ENCODE measurements around the gene SHOC2.

Gene SHOC2

DNA sequence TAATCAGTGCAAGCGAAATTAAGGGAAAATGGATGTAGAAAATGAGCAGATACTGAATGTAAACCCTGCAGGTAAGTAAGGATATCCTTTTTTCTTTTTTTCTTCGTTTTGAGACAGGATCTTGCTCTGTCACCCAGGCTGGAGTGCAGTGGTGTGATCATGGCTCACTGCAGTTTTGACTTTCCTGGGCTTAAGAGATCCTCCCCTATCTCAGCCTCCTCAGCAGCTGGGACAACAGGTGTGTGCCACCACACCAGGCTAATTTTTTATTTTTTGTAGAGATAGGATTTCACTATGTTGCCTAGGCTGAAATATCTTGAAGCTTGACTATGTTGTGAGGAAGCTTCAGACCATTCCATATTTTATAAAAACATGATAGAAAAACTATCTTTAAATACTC, 43.4 kb upstream of the SHOC2 start:
- TF ChIP-seq, protein P1, sequence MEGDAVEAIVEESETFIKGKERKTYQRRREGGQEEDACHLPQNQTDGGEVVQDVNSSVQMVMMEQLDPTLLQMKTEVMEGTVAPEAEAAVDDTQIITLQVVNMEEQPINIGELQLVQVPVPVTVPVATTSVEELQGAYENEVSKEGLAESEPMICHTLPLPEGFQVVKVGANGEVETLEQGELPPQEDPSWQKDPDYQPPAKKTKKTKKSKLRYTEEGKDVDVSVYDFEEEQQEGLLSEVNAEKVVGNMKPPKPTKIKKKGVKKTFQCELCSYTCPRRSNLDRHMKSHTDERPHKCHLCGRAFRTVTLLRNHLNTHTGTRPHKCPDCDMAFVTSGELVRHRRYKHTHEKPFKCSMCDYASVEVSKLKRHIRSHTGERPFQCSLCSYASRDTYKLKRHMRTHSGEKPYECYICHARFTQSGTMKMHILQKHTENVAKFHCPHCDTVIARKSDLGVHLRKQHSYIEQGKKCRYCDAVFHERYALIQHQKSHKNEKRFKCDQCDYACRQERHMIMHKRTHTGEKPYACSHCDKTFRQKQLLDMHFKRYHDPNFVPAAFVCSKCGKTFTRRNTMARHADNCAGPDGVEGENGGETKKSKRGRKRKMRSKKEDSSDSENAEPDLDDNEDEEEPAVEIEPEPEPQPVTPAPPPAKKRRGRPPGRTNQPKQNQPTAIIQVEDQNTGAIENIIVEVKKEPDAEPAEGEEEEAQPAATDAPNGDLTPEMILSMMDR (IDR thresholded peaks at IDR 0.05), result no peak

DNA sequence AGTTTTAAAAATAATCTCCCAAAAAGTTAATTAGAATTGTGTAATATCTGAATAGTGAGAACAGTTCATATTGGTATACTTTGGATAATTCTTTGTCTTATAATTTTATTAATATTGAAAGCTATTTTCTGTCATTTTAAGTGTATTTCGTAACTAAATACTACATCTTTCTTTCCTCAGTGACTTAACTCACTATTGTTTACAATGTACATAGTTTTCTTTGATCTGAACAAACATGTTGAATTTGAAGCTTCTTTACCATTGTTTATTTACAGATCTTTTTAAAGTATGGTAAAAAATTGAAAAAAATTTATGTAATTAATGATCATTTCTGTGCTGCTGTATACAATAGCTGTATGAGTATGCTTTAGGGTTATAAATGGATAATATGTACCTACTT, 42.6 kb upstream of the SHOC2 start:
- TF ChIP-seq, protein P1 (IDR thresholded peaks at IDR 0.05), result no peak

DNA sequence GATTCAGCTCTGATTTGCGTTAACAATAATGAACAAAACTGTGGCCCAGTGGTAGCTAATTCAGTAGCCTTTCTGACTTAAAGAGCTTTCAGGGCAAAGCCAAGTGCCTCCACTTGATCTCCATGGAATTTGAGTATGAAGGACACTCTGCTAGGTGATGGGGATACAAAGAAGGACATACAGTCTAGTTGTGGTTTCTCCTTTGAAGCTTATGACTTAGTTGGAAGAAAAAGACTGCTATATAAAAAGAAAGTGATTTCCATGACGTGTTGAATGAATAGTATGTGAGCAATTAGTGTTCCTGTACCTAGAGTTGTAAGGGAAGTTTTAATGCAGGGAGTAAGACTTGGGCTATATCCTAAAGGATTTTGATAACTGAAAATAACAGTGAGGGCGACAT, 39.4 kb upstream of the SHOC2 start:
- TF ChIP-seq, protein P1 (IDR thresholded peaks at IDR 0.05), result no peak

DNA sequence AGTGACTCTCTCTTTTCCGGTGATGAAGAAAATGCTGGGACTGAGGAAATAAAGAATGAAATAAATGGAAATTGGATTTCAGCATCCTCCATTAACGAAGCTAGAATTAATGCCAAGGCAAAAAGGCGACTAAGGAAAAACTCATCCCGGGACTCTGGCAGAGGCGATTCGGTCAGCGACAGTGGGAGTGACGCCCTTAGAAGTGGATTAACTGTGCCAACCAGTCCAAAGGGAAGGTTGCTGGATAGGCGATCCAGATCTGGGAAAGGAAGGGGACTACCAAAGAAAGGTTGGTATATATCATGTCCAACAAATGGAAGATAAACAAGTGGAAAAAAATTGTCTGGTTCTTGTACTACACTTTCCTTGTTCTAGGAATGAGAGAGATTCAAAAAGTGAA, 38.2 kb upstream of the SHOC2 start:
- TF ChIP-seq, protein P1 (IDR thresholded peaks at IDR 0.05), result no peak

DNA sequence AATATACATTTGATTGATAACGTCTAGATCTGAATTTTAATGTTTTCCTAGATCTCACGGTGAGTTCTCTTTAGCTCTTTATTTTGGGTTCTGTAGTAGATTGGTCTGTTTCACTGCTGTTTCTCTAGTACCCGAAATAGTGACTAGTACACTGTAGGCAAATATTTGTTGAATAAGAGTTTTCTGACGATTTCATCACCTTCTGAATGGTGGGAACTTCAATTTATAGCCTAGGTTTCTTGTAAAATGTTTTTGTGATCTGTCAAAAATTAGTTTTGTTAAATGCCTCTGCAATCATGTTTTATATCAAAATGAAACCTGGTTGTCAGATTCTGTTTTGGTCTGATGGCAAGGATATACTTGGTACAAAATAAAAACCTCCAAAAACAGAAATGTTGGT, 37.5 kb upstream of the SHOC2 start:
- TF ChIP-seq, protein P1 (IDR thresholded peaks at IDR 0.05), result no peak

DNA sequence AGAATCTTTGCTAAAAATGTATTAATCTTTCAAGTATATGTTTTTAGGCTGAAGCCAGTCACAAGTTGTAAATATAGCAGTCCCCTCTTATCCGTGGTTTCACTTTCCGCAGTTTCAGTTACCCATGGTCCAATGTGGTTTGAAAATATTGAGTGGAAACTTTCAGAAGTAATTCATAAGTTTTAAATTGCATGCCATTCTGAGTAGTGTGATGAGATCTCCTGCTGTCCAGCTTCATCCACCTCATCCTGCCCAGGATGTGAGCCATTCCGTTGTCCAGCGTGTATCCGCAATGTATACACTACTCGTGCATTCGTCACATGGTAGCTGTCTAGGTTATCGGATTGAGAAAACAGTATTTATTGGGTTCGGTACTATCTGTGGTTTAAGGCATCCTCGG, 35.5 kb upstream of the SHOC2 start:
- TF ChIP-seq, protein P1 (IDR thresholded peaks at IDR 0.05), result no peak

DNA sequence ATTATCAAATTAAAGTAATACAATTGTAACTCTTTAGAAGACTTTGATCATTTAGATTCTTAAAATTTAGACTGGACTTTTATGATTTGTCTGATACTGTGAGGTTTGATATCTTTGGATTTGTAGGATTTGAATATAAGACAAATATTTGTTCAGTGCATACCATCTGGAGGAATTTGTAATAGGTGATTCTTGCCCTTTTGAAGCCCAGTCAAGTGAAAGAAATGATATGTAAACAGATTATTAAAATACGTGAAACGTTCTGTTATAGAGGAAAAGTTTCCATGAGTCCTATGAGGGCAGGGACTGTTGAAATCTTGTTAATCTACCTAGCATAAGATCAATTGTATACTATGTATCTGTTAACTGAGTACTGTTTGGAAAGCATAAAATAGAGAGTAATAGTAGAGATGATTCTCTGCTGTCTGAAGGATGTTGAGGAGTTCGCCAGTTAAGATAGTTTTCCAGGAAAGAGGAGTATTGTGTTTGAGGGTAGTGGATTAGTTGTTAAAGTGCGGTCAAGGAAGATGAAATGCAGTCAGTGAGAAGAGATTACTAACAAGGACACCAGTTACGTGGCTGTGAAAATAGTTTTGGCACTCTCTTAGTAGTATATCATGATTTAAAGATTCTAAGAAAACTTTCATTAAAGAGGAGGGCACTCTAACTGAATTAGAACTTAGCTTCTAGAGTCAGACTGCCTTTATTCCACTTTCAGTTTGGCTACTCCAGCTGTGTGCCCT, 33.3 kb upstream of the SHOC2 start:
- TF ChIP-seq, protein P1 (IDR thresholded peaks at IDR 0.05), result no peak

DNA sequence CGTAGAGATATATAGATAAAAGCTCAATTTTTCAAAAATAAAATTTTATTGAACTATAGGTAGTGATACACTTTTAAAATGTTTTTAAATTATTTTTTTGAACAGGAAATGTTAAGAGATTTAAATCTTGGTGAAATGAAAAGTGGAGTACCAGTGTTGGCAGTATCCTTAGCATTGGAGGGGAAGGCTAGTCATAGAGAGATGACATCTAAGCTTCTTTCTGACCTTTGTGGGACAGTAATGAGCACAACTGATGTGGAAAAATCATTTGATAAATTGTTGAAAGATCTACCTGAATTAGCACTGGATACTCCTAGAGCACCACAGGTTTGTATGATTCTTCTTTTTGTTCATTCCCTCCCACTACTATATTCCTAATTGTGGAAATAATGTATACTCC, 31.8 kb upstream of the SHOC2 start:
- TF ChIP-seq, protein P1 (IDR thresholded peaks at IDR 0.05), result no peak

Data from LNCAP (cell line).